Sigmoid colon (tissue), 4 donors: ENCODE measurements around the gene PTPRA.

ENCODE experiments used
- EP300 ChIP-seq, 4 donors: sonication (generic); formaldehyde crosslinking; IDR thresholded peaks; one replicate each; pipeline ENCODE4 v1.6.1; 2017; ENCODE audit warnings: antibody characterized with exemption in 4 of 4
- TF ChIP-seq, protein P1 (sequence below), 4 experiments: fragments of 450-650 bp in 3 of 4; fragments of 200-600 bp in 1 of 4; IDR thresholded peaks; one replicate each; pipeline ENCODE4 v1.5.1; 2016 to 2019; ENCODE audit warnings: antibody characterized with exemption in 4 of 4, mild to moderate bottlenecking in 3 of 4, moderate library complexity in 2 of 4

DNA sequence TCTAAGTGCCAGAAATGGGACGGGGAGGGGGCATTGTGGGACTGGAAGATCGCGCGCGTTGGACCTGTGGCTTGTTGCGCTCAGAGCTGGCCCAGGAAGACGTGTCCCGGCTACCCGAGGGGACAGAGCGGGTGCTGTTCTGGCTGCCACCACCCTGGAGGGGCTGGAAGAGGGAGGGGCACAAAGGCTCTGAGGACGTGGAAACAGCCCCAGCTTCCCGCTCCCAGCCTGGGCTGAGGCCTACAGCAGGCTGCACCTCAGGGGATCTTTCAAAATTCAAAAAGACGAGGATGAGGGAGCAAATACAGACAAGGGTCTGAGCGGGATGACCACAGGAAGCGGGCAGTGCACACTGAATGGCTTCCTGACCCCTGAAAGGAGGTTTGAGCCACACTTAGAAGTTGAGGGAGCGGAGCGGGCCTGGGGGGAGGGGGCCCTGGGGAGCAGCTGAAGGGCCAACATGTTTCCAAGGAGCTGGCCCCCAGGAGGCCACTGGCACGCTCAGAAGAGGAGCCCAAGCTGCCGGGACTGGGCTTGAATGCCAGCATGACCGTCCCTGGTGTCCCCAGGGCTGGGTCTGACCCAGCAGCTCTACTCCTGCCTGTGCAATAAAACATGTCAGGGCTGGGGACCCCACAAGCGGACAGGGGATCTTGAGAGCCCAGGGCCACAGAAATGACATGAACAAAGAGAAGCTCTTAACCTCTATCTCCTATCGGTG, 199.4 kb downstream of the PTPRA start:
- TF ChIP-seq, protein P1, sequence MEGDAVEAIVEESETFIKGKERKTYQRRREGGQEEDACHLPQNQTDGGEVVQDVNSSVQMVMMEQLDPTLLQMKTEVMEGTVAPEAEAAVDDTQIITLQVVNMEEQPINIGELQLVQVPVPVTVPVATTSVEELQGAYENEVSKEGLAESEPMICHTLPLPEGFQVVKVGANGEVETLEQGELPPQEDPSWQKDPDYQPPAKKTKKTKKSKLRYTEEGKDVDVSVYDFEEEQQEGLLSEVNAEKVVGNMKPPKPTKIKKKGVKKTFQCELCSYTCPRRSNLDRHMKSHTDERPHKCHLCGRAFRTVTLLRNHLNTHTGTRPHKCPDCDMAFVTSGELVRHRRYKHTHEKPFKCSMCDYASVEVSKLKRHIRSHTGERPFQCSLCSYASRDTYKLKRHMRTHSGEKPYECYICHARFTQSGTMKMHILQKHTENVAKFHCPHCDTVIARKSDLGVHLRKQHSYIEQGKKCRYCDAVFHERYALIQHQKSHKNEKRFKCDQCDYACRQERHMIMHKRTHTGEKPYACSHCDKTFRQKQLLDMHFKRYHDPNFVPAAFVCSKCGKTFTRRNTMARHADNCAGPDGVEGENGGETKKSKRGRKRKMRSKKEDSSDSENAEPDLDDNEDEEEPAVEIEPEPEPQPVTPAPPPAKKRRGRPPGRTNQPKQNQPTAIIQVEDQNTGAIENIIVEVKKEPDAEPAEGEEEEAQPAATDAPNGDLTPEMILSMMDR (IDR thresholded peaks at IDR 0.05), result no peak
- TF ChIP-seq EP300 (IDR thresholded peaks at IDR 0.05), result no peak
